H1 (cell line): ENCODE data around the gene DIAPH1. TPM values are rescaled to one million over a fixed set of nuclear protein-coding genes. Genes with fewer than 3 reads are reported as not detected.

ENCODE experiments used
- CHD1 ChIP-seq: IDR thresholded peaks from 2 replicates; pipeline ENCODE4 v1.6.1; 2012; ENCODE audit warnings: low read depth, low read length, improper control_type of control experiment
- CREB1 ChIP-seq: IDR thresholded peaks from 2 replicates; pipeline ENCODE4 v1.6.1; 2012; ENCODE audit warnings: inconsistent platforms
- E2F6 ChIP-seq: IDR thresholded peaks from 2 replicates; pipeline ENCODE4 v1.6.1; 2012; ENCODE audit warnings: inconsistent platforms
- JUND ChIP-seq: IDR thresholded peaks from 2 replicates; pipeline ENCODE4 v1.6.1; 2011; ENCODE audit warnings: mild to moderate bottlenecking, improper control_type of control experiment, low read length
- KDM1A ChIP-seq: fragments of 200-600, 300-600 bp; sonication (generic); IDR thresholded peaks from 2 replicates; pipeline ENCODE4 v1.7.1; 2016; ENCODE audit warnings: mild to moderate bottlenecking, low read length, borderline replicate concordance
- PHF8 ChIP-seq: fragments of 200-600 bp; sonication (generic); conservative IDR thresholded peaks from 2 replicates; pipeline ENCODE4 v1.7.1; 2012; ENCODE audit warnings: low read depth, mild to moderate bottlenecking, inconsistent platforms, low read length, moderate library complexity
- SIN3A ChIP-seq, 2 experiments: IDR thresholded peaks in 1 of 2; conservative IDR thresholded peaks in 1 of 2; 2 replicates each; pipeline ENCODE4 v1.6.1; 2011 to 2012; ENCODE audit warnings: low read length in 2 of 2, improper control_type of control experiment in 1 of 2, low read depth in 1 of 2, mild to moderate bottlenecking in 1 of 2
- SP4 ChIP-seq: IDR thresholded peaks from 2 replicates; pipeline ENCODE4 v1.6.1; 2012; ENCODE audit warnings: low read length, inconsistent platforms
- TAF1 ChIP-seq: IDR thresholded peaks from 2 replicates; pipeline ENCODE4 v1.6.1; 2011; ENCODE audit warnings: mild to moderate bottlenecking, low read depth, low read length
- TEAD4 ChIP-seq: IDR thresholded peaks from 2 replicates; pipeline ENCODE4 v1.6.1; 2012; ENCODE audit warnings: low read depth, low read length, inconsistent platforms, mixed read lengths
- USF2 ChIP-seq: IDR thresholded peaks from 2 replicates; pipeline ENCODE4 v1.6.1; 2011; ENCODE audit warnings: low read length, improper control_type of control experiment
- polyA plus RNA-seq, 7 experiments: library from polyadenylated mRNA; depleted of rRNA in 3 of 7; stranded (reverse) in 5 of 7; unstranded in 2 of 7; fragments of >200 nt in 5 of 7; fragments of 200-250 nt in 2 of 7; gene quantifications; 1 replicate in 5 of 7; 2 replicates in 1 of 7; 4 replicates in 1 of 7; pipeline versions ENCODE4 v1.2.1 to v1.2.3, GENCODE V29; 2011 to 2013; ENCODE audit warnings: missing spikeins in 2 of 7, mixed read lengths in 2 of 7
- total RNA-seq: library from RNA; stranded (reverse); fragmentation: NEBNext Ultra II Directional; extraction: Animal tissue kit (Norgen Biotek cat#: 25700); gene quantifications from 2 replicates; pipeline ENCODE4 v1.2.1, GENCODE V29; 2021

DIAPH1 gene
- total and polyA plus RNA-seq, 2 of the 8 experiments (the other 6 are each of a cell fraction or from before 2014, with no cell fraction given), result 61.2 to 114 TPM

- TF ChIP-seq SIN3A (conservative IDR thresholded peaks at IDR 0.05 in 1 of 2, IDR thresholded peaks at IDR 0.05 in 1 of 2; ENCODE audit: low read depth in 1 of 2, low read length in 2 of 2), result peak; percentile 74 to 89; a peak in 2 of 4 replicates
- no peak for TF ChIP-seq TAF1
- TF ChIP-seq PHF8, result no peak
- TF ChIP-seq TEAD4, result peak; percentile 98
- TF ChIP-seq E2F6, result no peak
- TF ChIP-seq USF2, result no peak
- TF ChIP-seq JUND, result 0 out of 2 replicates have a peak, but pooled peaks have one; percentile 53
- TF ChIP-seq KDM1A, result peak; percentile 22; the same call in 1 of the 2 replicates
- no peak for TF ChIP-seq CHD1
- TF ChIP-seq SP4, result no peak; the same call in 1 of the 2 replicates
- TF ChIP-seq CREB1, result peak; percentile 52
Observed at GRCh38 chr5:141524604-141525597, 93.9 kb downstream of the DIAPH1 start (continued).
